H1 (cell line): ENCODE data around the gene SSNA1. TPM values are rescaled to one million over a fixed set of nuclear protein-coding genes. Genes with fewer than 3 reads are reported as not detected.

Source experiments
- ATF2 ChIP-seq: IDR thresholded peaks from 2 replicates; pipeline ENCODE4 v1.6.1; 2012; ENCODE audit warnings: low read length, inconsistent platforms
- BRCA1 ChIP-seq: IDR thresholded peaks from 2 replicates; pipeline ENCODE4 v1.6.1; 2012; ENCODE audit warnings: low read depth, low read length, improper control_type of control experiment
- JUND ChIP-seq: IDR thresholded peaks from 2 replicates; pipeline ENCODE4 v1.6.1; 2011; ENCODE audit warnings: mild to moderate bottlenecking, improper control_type of control experiment, low read length
- RBBP5 ChIP-seq: IDR thresholded peaks from 2 replicates; pipeline ENCODE4 v1.7.1; 2012; ENCODE audit warnings: low read depth, mild to moderate bottlenecking, inconsistent platforms, low read length, moderate library complexity, borderline replicate concordance
- polyA plus RNA-seq, 7 experiments: library from polyadenylated mRNA; depleted of rRNA in 3 of 7; stranded (reverse) in 5 of 7; unstranded in 2 of 7; fragments of >200 nt in 5 of 7; fragments of 200-250 nt in 2 of 7; gene quantifications; 1 replicate in 5 of 7; 2 replicates in 1 of 7; 4 replicates in 1 of 7; pipeline versions ENCODE4 v1.2.1 to v1.2.3, GENCODE V29; 2011 to 2013; ENCODE audit warnings: missing spikeins in 2 of 7, mixed read lengths in 2 of 7
- total RNA-seq: library from RNA; stranded (reverse); fragmentation: NEBNext Ultra II Directional; extraction: Animal tissue kit (Norgen Biotek cat#: 25700); gene quantifications from 2 replicates; pipeline ENCODE4 v1.2.1, GENCODE V29; 2021

Gene SSNA1
- total and polyA plus RNA-seq, 2 of the 8 experiments (the other 6 are each of a cell fraction or from before 2014, with no cell fraction given): 87.3 to 157 TPM

- no peak for TF ChIP-seq ATF2
- TF ChIP-seq RBBP5: no peak
- TF ChIP-seq JUND: no peak
- no peak for TF ChIP-seq BRCA1
Measured at GRCh38 chr9:137147091-137147792, 41.2 kb upstream of the SSNA1 start (continued).
